Tibial nerve (tissue), 4 donors: ENCODE measurements around the gene MLPH.
A peak's percentile ranks its signal among the peaks of the same experiment; 100 is the strongest.

Experiments used
- EP300 ChIP-seq, 2 donors: sonication (generic); formaldehyde crosslinking; IDR thresholded peaks; one replicate each; pipeline ENCODE4 v1.6.1; 2017; ENCODE audit warnings: antibody characterized with exemption in 2 of 2, mild to moderate bottlenecking in 1 of 2
- POLR2A ChIP-seq, 2 donors: fragments of 450-650 bp; IDR thresholded peaks; one replicate each; pipeline ENCODE4 v1.6.1; 2017; ENCODE audit warnings: antibody characterized with exemption in 2 of 2, mild to moderate bottlenecking in 2 of 2, moderate library complexity in 2 of 2
- TF ChIP-seq, protein P1 (sequence below), 5 experiments: fragments of 200-600 bp in 3 of 5; fragments of 450-650 bp in 2 of 5; sonication (generic) in 3 of 5; IDR thresholded peaks; one replicate each; pipeline ENCODE4 v1.5.1; 2016 to 2019; ENCODE audit warnings: antibody characterized with exemption in 5 of 5, mild to moderate bottlenecking in 3 of 5, moderate library complexity in 2 of 5

GRCh38 chr2:237459741-237460174 is 27.3 kb upstream of the MLPH start:
- TF ChIP-seq, protein P1, sequence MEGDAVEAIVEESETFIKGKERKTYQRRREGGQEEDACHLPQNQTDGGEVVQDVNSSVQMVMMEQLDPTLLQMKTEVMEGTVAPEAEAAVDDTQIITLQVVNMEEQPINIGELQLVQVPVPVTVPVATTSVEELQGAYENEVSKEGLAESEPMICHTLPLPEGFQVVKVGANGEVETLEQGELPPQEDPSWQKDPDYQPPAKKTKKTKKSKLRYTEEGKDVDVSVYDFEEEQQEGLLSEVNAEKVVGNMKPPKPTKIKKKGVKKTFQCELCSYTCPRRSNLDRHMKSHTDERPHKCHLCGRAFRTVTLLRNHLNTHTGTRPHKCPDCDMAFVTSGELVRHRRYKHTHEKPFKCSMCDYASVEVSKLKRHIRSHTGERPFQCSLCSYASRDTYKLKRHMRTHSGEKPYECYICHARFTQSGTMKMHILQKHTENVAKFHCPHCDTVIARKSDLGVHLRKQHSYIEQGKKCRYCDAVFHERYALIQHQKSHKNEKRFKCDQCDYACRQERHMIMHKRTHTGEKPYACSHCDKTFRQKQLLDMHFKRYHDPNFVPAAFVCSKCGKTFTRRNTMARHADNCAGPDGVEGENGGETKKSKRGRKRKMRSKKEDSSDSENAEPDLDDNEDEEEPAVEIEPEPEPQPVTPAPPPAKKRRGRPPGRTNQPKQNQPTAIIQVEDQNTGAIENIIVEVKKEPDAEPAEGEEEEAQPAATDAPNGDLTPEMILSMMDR (IDR thresholded peaks at IDR 0.05): no peak
- TF ChIP-seq POLR2A (IDR thresholded peaks at IDR 0.05): no peak
- peak in 1 of 2 donors; percentile 83 for TF ChIP-seq EP300 (IDR thresholded peaks at IDR 0.05)
